ENCODE results near the gene KPNA1.
A peak's percentile ranks its signal among the peaks of the same experiment; 100 is the strongest.

The KPNA1 gene

GRCh38 chr3:122392868-122393844 is 121.6 kb downstream of the KPNA1 start:
- peak; percentile 91 for TF ChIP-seq CTCF (conservative IDR thresholded peaks at IDR 0.05; ENCODE audit: low read depth, low read length)
- Histone ChIP-seq H3K79me2 (ENCODE audit: insufficient read depth, low read depth) (no peaks in the 10 kb centered on the region), H2AFZ (ENCODE audit: low read depth) (no peak overlapping the region), H3K27me3 (ENCODE audit: insufficient read depth, low read depth) (no peaks in the 10 kb centered on the region), H3K27ac (no peak overlapping the region), H4K20me1 (ENCODE audit: insufficient read depth) (no peaks in the 10 kb centered on the region), H3K9ac (no peak overlapping the region), H3K4me2 (no peak overlapping the region), H3K4me3 (IDR thresholded peaks at IDR 0.05; ENCODE audit: insufficient read depth, low read depth, low read length) (no peak overlapping the region), H3K36me3 (ENCODE audit: insufficient read depth) (no peaks in the 10 kb centered on the region), H3K4me1 (ENCODE audit: low read depth, poor library complexity, severe bottlenecking) (no peaks in the 10 kb centered on the region)

- Histone ChIP-seq H3K4me2 (no peak overlapping the region), H3K9ac (no peak overlapping the region), H3K4me1 (ENCODE audit: low read depth, poor library complexity, severe bottlenecking) (no peaks in the 10 kb centered on the region), H3K4me3 (IDR thresholded peaks at IDR 0.05; ENCODE audit: insufficient read depth, low read depth, low read length) (no peak overlapping the region), H3K79me2 (ENCODE audit: insufficient read depth, low read depth) (no peaks in the 10 kb centered on the region), H4K20me1 (ENCODE audit: insufficient read depth) (no peaks in the 10 kb centered on the region), H2AFZ (ENCODE audit: low read depth) (no peak overlapping the region), H3K27me3 (ENCODE audit: insufficient read depth, low read depth) (no peaks in the 10 kb centered on the region), H3K36me3 (ENCODE audit: insufficient read depth) (no peaks in the 10 kb centered on the region), H3K27ac (no peak overlapping the region)
- TF ChIP-seq CTCF (conservative IDR thresholded peaks at IDR 0.05; ENCODE audit: low read depth, low read length): no peak
Measured at GRCh38 chr3:122391681-122392446, 122.9 kb downstream of the KPNA1 start.

DNA sequence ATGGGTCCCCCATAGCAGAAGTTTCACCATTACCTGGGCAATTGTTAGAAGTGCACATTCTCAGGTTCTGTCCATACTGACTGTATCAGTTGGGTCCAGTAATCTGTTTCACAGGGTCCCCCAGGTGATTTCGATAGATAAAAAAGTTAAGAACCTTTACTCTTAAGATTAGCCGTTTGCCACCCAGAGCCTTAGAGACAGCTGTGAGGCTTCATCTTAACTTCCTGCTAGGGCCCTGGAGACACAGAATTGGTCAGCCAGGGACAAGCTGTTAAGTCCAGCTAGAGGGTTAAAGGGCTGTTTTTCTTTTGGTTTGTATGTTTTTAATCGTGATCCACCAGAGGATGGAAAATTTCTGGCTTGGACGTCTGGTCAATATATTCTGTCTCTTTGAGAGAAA is 124.1 kb downstream of the KPNA1 start:
- H3K4me3 ChIP-seq (IDR thresholded peaks at IDR 0.05; ENCODE audit: insufficient read depth, low read depth, low read length): no peak overlapping the region
- H3K27ac ChIP-seq: no peak overlapping the region
- peaks cover 2% of the 10 kb centered on the region for H3K4me1 ChIP-seq (ENCODE audit: low read depth, poor library complexity, severe bottlenecking)
- no peak for TF ChIP-seq CTCF (conservative IDR thresholded peaks at IDR 0.05; ENCODE audit: low read depth, low read length)
- no peaks in the 10 kb centered on the region for H3K36me3 ChIP-seq (ENCODE audit: insufficient read depth)
- H4K20me1 ChIP-seq (ENCODE audit: insufficient read depth): no peaks in the 10 kb centered on the region
- no peak overlapping the region for H3K4me2 ChIP-seq
- no peak overlapping the region for H2AFZ ChIP-seq (ENCODE audit: low read depth)
- no peaks in the 10 kb centered on the region for H3K27me3 ChIP-seq (ENCODE audit: insufficient read depth, low read depth)
- H3K79me2 ChIP-seq (ENCODE audit: insufficient read depth, low read depth): no peaks in the 10 kb centered on the region
- H3K9ac ChIP-seq: no peak overlapping the region

GRCh38 chr3:122389892-122390291 is 124.8 kb downstream of the KPNA1 start:
- H3K9ac ChIP-seq: no peak overlapping the region
- H4K20me1 ChIP-seq (ENCODE audit: insufficient read depth): no peaks in the 10 kb centered on the region
- no peaks in the 10 kb centered on the region for H3K27me3 ChIP-seq (ENCODE audit: insufficient read depth, low read depth)
- H3K79me2 ChIP-seq (ENCODE audit: insufficient read depth, low read depth): no peaks in the 10 kb centered on the region
- H3K4me1 ChIP-seq (ENCODE audit: low read depth, poor library complexity, severe bottlenecking): peaks cover 9% of the 10 kb centered on the region
- no peaks in the 10 kb centered on the region for H3K36me3 ChIP-seq (ENCODE audit: insufficient read depth)
- no peak for TF ChIP-seq CTCF (conservative IDR thresholded peaks at IDR 0.05; ENCODE audit: low read depth, low read length)
- no peak overlapping the region for H2AFZ ChIP-seq (ENCODE audit: low read depth)
- H3K4me2 ChIP-seq: no peak overlapping the region
- H3K27ac ChIP-seq: no peak overlapping the region
- H3K4me3 ChIP-seq (IDR thresholded peaks at IDR 0.05; ENCODE audit: insufficient read depth, low read depth, low read length): no peak overlapping the region
